Measurements from ENCODE around the gene ATP13A3.

DNA sequence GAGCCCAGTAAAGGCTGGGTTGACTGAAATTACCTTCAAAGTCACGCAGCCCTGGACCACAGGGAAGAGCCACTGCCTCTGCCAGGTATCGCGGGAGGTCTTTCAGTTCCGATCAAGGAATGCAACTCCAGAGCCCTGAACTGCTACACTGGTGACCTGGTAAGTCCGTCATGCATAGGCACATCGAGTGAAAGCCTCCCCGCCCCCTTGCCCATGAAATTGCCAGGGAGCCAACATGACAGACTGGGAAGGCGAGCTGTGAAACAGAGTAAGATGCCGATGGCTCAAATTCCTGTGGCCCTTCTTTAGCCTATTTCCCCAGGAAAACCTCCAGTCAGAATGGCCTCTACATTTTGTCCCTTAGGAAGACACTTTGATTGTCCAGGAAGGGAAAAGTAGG is 85.5 kb downstream of the ATP13A3 start:
- TF ChIP-seq, protein P1, sequence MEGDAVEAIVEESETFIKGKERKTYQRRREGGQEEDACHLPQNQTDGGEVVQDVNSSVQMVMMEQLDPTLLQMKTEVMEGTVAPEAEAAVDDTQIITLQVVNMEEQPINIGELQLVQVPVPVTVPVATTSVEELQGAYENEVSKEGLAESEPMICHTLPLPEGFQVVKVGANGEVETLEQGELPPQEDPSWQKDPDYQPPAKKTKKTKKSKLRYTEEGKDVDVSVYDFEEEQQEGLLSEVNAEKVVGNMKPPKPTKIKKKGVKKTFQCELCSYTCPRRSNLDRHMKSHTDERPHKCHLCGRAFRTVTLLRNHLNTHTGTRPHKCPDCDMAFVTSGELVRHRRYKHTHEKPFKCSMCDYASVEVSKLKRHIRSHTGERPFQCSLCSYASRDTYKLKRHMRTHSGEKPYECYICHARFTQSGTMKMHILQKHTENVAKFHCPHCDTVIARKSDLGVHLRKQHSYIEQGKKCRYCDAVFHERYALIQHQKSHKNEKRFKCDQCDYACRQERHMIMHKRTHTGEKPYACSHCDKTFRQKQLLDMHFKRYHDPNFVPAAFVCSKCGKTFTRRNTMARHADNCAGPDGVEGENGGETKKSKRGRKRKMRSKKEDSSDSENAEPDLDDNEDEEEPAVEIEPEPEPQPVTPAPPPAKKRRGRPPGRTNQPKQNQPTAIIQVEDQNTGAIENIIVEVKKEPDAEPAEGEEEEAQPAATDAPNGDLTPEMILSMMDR (IDR thresholded peaks at IDR 0.05): no peak
- TF ChIP-seq POLR2A (IDR thresholded peaks at IDR 0.05): no peak

All from transverse colon (tissue), 3 donors.